Prostate gland (tissue), 2 donors: ENCODE measurements around the gene RAB36. TPM values are rescaled to one million over a fixed set of nuclear protein-coding genes. Genes with fewer than 3 reads are reported as not detected.

ENCODE experiments used
- DNase-seq: peaks from one replicate; pipeline ENCODE4 v3.0.0-alpha.2; 2019; ENCODE audit warnings: low spot score
- H3K27ac ChIP-seq, 2 donors: fragments of 200-600 bp; sonication (generic); 2 replicates each; pipeline ENCODE4 v1.5.1; 2017 to 2019
- H3K27me3 ChIP-seq: fragments of 200-600 bp; sonication (generic); replicated peaks from 2 replicates; pipeline ENCODE4 v1.5.1; 2019; ENCODE audit not compliant: insufficient read depth
- H3K36me3 ChIP-seq, 2 donors: fragments of 200-600 bp; sonication (generic); 1 replicate in 1 of 2; 2 replicates in 1 of 2; pipeline versions ENCODE4 v1.5.1 to v1.8.1; 2017 to 2019
- H3K4me1 ChIP-seq: fragments of 200-600 bp; sonication (generic); replicated peaks from 2 replicates; pipeline ENCODE4 v1.5.1; 2019
- H3K4me3 ChIP-seq, 2 donors: fragments of 200-600 bp; sonication (generic); 2 replicates each; pipeline ENCODE4 v1.5.1; 2017 to 2019
- H3K9me3 ChIP-seq: fragments of 200-600 bp; sonication (generic); 2 replicates; pipeline ENCODE4 v1.5.1; 2017
- POLR2A ChIP-seq: fragments of 450-650 bp; IDR thresholded peaks from one replicate; pipeline ENCODE4 v1.6.1; 2016; ENCODE audit warnings: antibody characterized with exemption, mild to moderate bottlenecking
- POLR2AphosphoS5 ChIP-seq: sonication (generic); formaldehyde crosslinking; IDR thresholded peaks from one replicate; pipeline ENCODE4 v1.6.1; 2017; ENCODE audit warnings: antibody characterized with exemption
- WGBS: methylation state at CpG from one replicate; pipeline ENCODE4 v1.1.5; 2018; 5-methylcytosine and 5-hydroxymethylcytosine counted together
- intact Hi-C: fragments of 100-400 bp; cut with DNase I; formaldehyde crosslinking; loops from one replicate; pipeline ENCODE4 v1.14.2; 2022
- total RNA-seq, 2 donors: library from RNA; depleted of rRNA; stranded (reverse); fragments of >200 nt; gene quantifications; one replicate each; pipeline ENCODE4 v1.1.0, GENCODE V29; 2016
- TF ChIP-seq, protein P1 (sequence below), 4 experiments: fragments of 200-600 bp in 2 of 4; fragments of 450-650 bp in 2 of 4; sonication (generic) in 2 of 4; IDR thresholded peaks; 1 replicate in 3 of 4; 2 replicates in 1 of 4; pipeline ENCODE4 v1.5.1; 2016 to 2019; ENCODE audit warnings: antibody characterized with exemption in 4 of 4, mild to moderate bottlenecking in 2 of 4, moderate library complexity in 2 of 4

Gene RAB36
- total RNA-seq, 2 donors from 2014 or later = 4.1 to 12.7 TPM

DNA sequence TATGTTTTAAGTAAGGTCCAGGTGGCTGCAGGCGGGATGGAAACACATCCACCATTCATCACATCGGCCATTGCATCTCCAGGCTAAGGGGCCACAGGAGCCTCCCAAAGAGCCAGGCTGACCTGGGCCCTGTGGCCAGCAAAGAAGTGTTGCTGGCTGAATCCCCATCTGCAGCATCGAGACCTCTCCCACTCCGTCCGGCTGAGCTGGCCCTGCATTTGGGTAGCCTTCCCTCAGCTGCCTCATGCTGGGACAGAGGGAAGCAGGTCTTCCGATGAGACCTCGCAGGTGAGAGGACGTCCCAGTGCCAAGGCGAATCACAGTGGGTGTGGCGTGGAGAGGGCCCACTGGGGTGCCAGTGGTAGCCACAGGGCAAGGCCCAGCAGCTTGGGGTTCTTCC lies 28.0 kb upstream of the RAB36 start:
- no peaks in the 10 kb centered on the region for H3K27me3 ChIP-seq
- TF ChIP-seq POLR2AphosphoS5 = no peak
- TF ChIP-seq, protein P1, sequence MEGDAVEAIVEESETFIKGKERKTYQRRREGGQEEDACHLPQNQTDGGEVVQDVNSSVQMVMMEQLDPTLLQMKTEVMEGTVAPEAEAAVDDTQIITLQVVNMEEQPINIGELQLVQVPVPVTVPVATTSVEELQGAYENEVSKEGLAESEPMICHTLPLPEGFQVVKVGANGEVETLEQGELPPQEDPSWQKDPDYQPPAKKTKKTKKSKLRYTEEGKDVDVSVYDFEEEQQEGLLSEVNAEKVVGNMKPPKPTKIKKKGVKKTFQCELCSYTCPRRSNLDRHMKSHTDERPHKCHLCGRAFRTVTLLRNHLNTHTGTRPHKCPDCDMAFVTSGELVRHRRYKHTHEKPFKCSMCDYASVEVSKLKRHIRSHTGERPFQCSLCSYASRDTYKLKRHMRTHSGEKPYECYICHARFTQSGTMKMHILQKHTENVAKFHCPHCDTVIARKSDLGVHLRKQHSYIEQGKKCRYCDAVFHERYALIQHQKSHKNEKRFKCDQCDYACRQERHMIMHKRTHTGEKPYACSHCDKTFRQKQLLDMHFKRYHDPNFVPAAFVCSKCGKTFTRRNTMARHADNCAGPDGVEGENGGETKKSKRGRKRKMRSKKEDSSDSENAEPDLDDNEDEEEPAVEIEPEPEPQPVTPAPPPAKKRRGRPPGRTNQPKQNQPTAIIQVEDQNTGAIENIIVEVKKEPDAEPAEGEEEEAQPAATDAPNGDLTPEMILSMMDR (IDR thresholded peaks at IDR 0.05) = no peak
- TF ChIP-seq POLR2A = no peak
- no peak overlapping the region for H3K4me3 ChIP-seq
- no peak overlapping the region for H3K27ac ChIP-seq
- intact Hi-C loops = no loop called here
- H3K9me3 ChIP-seq = no peaks in the 10 kb centered on the region
- H3K4me1 ChIP-seq = no peaks in the 10 kb centered on the region
- no peak for DNase-seq
- H3K36me3 ChIP-seq = no peaks in the 10 kb centered on the region
- 92% methylated on average over 10 of the region's 10 CpGs for WGBS

DNA sequence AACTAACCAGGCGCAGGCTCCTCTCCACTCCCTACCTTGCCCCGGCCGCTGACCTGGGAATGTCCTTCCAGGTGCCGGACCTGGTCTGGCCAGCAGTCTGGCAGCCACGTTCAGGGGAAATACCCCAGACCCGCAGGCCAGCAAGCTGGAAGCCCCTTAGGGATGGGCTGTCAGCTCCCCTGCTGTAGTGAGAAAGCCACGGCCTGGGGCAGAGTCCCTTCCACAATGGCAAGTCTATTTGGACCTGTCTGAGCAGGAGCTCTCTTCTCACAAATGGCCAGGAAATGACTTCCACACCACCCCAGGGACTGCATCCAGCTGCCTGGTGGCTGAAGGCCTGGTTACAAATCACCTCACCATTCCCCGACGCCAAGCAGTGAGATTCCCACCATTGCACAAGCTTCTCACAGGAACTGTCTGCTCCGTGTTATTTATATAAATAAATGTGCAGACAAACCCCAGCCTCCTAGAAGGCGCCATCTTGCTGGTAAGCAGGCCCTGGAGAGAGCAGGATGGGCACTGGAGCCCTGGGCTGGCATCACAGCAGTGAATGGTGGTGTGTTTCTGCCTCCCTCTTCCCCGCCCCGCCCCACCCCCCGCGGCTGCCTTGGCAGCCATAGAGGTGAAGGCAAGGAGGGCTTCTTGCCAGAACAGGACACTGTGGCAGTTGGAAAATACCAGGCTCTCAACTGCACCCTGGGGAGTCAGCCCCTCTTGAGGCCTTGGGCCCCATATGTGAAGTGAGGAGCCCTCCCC lies 27.2 kb upstream of the RAB36 start:
- H3K27ac ChIP-seq = no peak overlapping the region
- H3K36me3 ChIP-seq = no peaks in the 10 kb centered on the region
- WGBS = 55% methylated on average over 11 of the region's 15 CpGs
- H3K4me1 ChIP-seq = no peaks in the 10 kb centered on the region
- intact Hi-C loops = no loop called here
- no peaks in the 10 kb centered on the region for H3K9me3 ChIP-seq
- no peak for DNase-seq
- no peaks in the 10 kb centered on the region for H3K27me3 ChIP-seq
- no peak overlapping the region for H3K4me3 ChIP-seq
- TF ChIP-seq POLR2A (no peak), POLR2AphosphoS5 (no peak)
- TF ChIP-seq, protein P1 (IDR thresholded peaks at IDR 0.05) = no peak

DNA sequence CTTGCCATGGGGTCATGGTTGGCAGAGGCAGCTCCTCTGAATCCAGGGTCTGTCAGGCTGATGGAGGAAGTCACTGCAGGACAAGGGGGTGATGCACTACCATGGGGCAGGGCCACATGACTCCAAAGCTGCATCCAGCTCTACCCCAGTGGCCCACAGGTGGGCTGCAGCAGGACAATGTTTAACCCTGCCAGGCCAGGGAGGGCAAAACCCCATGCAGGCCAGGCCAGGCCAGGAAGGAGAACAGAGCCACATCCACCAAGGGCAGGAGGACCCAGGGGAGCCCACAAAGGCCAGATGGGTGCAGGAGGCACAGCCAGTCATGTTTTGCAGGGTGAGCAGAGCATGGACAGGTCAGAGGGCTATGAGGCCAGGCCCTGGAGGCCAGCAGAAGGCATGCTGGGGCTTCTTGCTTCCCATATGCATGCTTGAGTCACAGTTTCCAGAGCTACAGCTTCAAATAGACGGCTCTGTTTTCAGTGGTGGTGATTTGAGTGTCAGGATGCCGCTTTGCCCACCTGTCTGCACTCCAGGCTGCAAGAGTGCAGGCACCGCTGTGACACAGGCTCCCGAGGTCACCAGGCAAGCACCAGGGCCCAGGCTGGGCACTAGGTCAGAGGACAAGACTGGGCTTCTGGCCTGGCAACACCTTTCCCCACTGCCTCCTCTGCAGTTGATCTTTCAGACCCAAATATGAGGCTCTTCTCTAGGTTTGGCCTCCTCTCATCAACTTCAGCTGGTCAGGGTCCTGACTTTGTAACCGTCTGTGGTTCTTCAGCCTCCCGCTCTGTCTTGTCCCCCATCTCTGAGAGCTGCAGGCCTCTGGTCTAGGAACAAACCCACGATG lies 26.4 kb upstream of the RAB36 start:
- TF ChIP-seq POLR2AphosphoS5 (no peak), POLR2A (no peak)
- TF ChIP-seq, protein P1 (IDR thresholded peaks at IDR 0.05) = no peak
- H3K4me3 ChIP-seq = no peak overlapping the region
- DNase-seq = no peak
- no peak overlapping the region for H3K27ac ChIP-seq
- H3K9me3 ChIP-seq = no peaks in the 10 kb centered on the region
- WGBS = 96% methylated on average over 7 of the region's 7 CpGs
- no peaks in the 10 kb centered on the region for H3K36me3 ChIP-seq
- intact Hi-C loops = no loop called here
- no peaks in the 10 kb centered on the region for H3K4me1 ChIP-seq
- no peaks in the 10 kb centered on the region for H3K27me3 ChIP-seq

DNA sequence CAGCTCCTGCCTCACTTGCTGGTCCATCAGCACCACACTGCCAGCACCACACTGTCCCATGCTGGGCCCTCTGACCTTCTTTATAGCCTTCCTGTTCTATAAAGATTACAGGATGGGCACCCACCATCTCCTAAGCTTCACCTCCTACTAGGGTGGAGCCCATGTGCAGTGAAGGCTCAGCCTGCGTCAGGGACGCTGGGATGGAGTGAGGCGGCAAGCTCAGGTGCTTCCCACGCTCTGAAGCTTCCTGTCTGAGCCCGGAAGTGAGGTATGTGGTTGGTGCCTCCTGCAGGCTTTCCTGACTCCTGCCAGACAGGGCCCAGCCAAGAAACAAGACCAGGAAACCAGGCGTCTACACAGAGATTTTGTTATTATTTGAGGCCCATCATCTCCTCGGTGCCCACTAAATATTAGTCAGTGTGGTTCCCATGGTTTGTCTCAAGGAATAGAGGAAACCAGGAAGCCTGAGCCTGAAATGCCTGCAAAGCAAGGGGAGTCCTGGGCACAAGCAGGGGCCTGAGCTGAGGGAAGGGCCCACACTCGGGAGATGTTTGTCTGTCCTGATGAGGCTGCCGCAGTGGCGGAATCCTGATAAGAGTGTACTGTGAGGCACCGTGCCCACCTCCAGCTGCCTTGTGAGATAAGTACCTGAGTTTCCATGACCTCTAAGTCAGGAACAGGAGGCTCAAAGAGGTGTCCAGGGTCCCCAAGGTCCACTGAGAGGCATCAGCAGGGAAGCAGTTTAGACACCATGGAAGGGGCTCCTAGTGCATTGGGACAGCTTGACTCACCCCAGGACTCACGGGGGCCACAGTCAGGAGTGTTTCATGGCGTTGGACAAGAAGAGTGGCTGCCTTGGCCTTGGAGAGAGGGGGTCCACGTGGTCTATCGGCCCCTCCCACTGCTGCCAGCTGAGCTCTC lies 25.5 kb upstream of the RAB36 start:
- Histone ChIP-seq H3K4me1 (no peaks in the 10 kb centered on the region), H3K9me3 (no peaks in the 10 kb centered on the region), H3K36me3 (no peaks in the 10 kb centered on the region), H3K4me3 (no peak overlapping the region), H3K27me3 (no peaks in the 10 kb centered on the region), H3K27ac (no peak overlapping the region)
- 82% methylated on average over 15 of the region's 15 CpGs for WGBS
- TF ChIP-seq, protein P1 (IDR thresholded peaks at IDR 0.05) = no peak
- TF ChIP-seq POLR2A (no peak), POLR2AphosphoS5 (no peak)
- no peak for DNase-seq
- intact Hi-C loops = loop anchor here (5.0 kb wide), 1 partner anchor 47 kb away; the partner anchor contains the start of gene GNAZ
